ENCODE results near the gene RGS17.
A peak's percentile ranks its signal among the peaks of the same experiment; 100 is the strongest.

Gene RGS17

GRCh38 chr6:153167061-153167891 is 36.2 kb upstream of the RGS17 start:
- 0% methylated on average over 7 of the region's 9 CpGs for WGBS
- peak overlapping the region; percentile 93 for H2BK5ac ChIP-seq (ENCODE audit: low read depth, low read length, poor library complexity, severe bottlenecking)
- no peak overlapping the region for H3K4ac ChIP-seq (ENCODE audit: low read depth in 1 of 2, low read length in 2 of 2)
- no peak overlapping the region for H2BK15ac ChIP-seq (ENCODE audit: low read depth, poor library complexity, severe bottlenecking)
- peak overlapping the region in 1 of 2 experiments; percentile 52 for H3K18ac ChIP-seq (ENCODE audit: low read depth in 1 of 2, low read length in 2 of 2)
- H3K27ac ChIP-seq (ENCODE audit: low read length, poor library complexity, severe bottlenecking), result peak overlapping the region; percentile 97
- no peaks in the 10 kb centered on the region for H3K9me3 ChIP-seq (ENCODE audit: control insufficient read depth, low read length)
- H3K9ac ChIP-seq (ENCODE audit: low read length), result peak overlapping the region; percentile 94
- H3K4me1 ChIP-seq (ENCODE audit: control insufficient read depth, insufficient read depth, low read depth, low read length), result peaks cover 3% of the 10 kb centered on the region
- no peak overlapping the region for H2BK12ac ChIP-seq (ENCODE audit: low read length in 2 of 2)
- H3K4me2 ChIP-seq (ENCODE audit: low read length, poor library complexity, severe bottlenecking), result peak overlapping the region; percentile 26
- no peaks in the 10 kb centered on the region for H3K79me1 ChIP-seq (replicated peaks; ENCODE audit: low read length, poor library complexity, severe bottlenecking)
- no peak overlapping the region for H3K14ac ChIP-seq (ENCODE audit: low read length in 2 of 2)
- no peak overlapping the region for H4K8ac ChIP-seq (ENCODE audit: low read length)
- H4K91ac ChIP-seq (ENCODE audit: low read length), result no peak overlapping the region
- no peak overlapping the region for H3K23ac ChIP-seq (ENCODE audit: low read length in 2 of 2)
- H2BK120ac ChIP-seq (ENCODE audit: low read depth, low read length), result no peak overlapping the region
- no peak overlapping the region for H2AK5ac ChIP-seq (ENCODE audit: low read length, severe bottlenecking)
- H3K4me3 ChIP-seq (ENCODE audit: insufficient read depth in 1 of 2, low read depth in 1 of 2, low read length in 2 of 2), result peak overlapping the region in 1 of 2 experiments; percentile 54
- peak; percentile 84 for DNase-seq
- H2AFZ ChIP-seq (ENCODE audit: low read depth, low read length), result no peak overlapping the region
- H3K36me3 ChIP-seq (ENCODE audit: control insufficient read depth in 1 of 2, insufficient read depth in 2 of 2, low read depth in 1 of 2, low read length in 2 of 2), result no peaks in the 10 kb centered on the region
- no peaks in the 10 kb centered on the region for H3K27me3 ChIP-seq (ENCODE audit: control insufficient read depth in 1 of 2, insufficient read depth in 1 of 2, low read length in 2 of 2)

GRCh38 chr6:153162646-153163045 is 31.6 kb upstream of the RGS17 start:
- H3K18ac ChIP-seq (ENCODE audit: low read depth in 1 of 2, low read length in 2 of 2), result no peak overlapping the region
- no peak overlapping the region for H2AK5ac ChIP-seq (ENCODE audit: low read length, severe bottlenecking)
- no peak overlapping the region for H2BK5ac ChIP-seq (ENCODE audit: low read depth, low read length, poor library complexity, severe bottlenecking)
- H3K27me3 ChIP-seq (ENCODE audit: control insufficient read depth in 1 of 2, insufficient read depth in 1 of 2, low read length in 2 of 2), result no peaks in the 10 kb centered on the region
- no peak overlapping the region for H3K4me2 ChIP-seq (ENCODE audit: low read length, poor library complexity, severe bottlenecking)
- no peak overlapping the region for H2BK120ac ChIP-seq (ENCODE audit: low read depth, low read length)
- no peaks in the 10 kb centered on the region for H3K36me3 ChIP-seq (ENCODE audit: control insufficient read depth in 1 of 2, insufficient read depth in 2 of 2, low read depth in 1 of 2, low read length in 2 of 2)
- peak overlapping the region; percentile 34 for H3K9ac ChIP-seq (ENCODE audit: low read length)
- H3K9me3 ChIP-seq (ENCODE audit: control insufficient read depth, low read length), result no peaks in the 10 kb centered on the region
- DNase-seq, result peak; percentile 44
- H4K91ac ChIP-seq (ENCODE audit: low read length), result no peak overlapping the region
- no peaks in the 10 kb centered on the region for H3K4me1 ChIP-seq (ENCODE audit: control insufficient read depth, insufficient read depth, low read depth, low read length)
- no peak overlapping the region for H3K4me3 ChIP-seq (ENCODE audit: insufficient read depth in 1 of 2, low read depth in 1 of 2, low read length in 2 of 2)
- H2BK15ac ChIP-seq (ENCODE audit: low read depth, poor library complexity, severe bottlenecking), result no peak overlapping the region
- WGBS, result no CpG with 5 or more reads among the region's 2 CpGs
- no peak overlapping the region for H3K23ac ChIP-seq (ENCODE audit: low read length in 2 of 2)
- H4K8ac ChIP-seq (ENCODE audit: low read length), result no peak overlapping the region
- H2AFZ ChIP-seq (ENCODE audit: low read depth, low read length), result no peak overlapping the region
- no peak overlapping the region for H3K14ac ChIP-seq (ENCODE audit: low read length in 2 of 2)
- no peak overlapping the region for H3K27ac ChIP-seq (ENCODE audit: low read length, poor library complexity, severe bottlenecking)
- no peak overlapping the region for H3K4ac ChIP-seq (ENCODE audit: low read depth in 1 of 2, low read length in 2 of 2)
- no peak overlapping the region for H2BK12ac ChIP-seq (ENCODE audit: low read length in 2 of 2)
- H3K79me1 ChIP-seq (replicated peaks; ENCODE audit: low read length, poor library complexity, severe bottlenecking), result no peaks in the 10 kb centered on the region

DNA sequence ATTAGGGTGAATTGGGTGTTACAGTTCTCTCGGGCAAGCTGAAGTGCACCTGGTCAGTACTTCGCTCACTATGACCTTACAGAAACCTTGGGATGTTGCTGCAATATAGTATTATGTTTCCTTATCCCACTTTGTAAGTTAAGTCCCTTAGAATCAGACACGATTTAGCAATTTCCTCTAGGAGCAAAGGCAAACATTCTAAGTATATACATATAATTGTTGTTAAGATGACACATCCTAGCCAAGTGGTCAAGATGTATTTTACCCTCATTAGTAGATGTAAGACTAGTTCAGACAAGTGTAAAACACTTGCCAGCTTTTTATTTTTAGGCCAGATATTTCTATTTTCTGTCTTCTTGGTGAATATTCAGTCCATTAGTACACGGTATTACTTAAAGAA is 31.1 kb upstream of the RGS17 start:
- no CpG with 5 or more reads among the region's 4 CpGs for WGBS
- H2BK12ac ChIP-seq (ENCODE audit: low read length in 2 of 2), result no peak overlapping the region
- H3K14ac ChIP-seq (ENCODE audit: low read length in 2 of 2), result no peak overlapping the region
- no peak overlapping the region for H4K8ac ChIP-seq (ENCODE audit: low read length)
- H3K18ac ChIP-seq (ENCODE audit: low read depth in 1 of 2, low read length in 2 of 2), result peak overlapping the region in 1 of 2 experiments; percentile 73
- no peak overlapping the region for H3K4ac ChIP-seq (ENCODE audit: low read depth in 1 of 2, low read length in 2 of 2)
- H3K27ac ChIP-seq (ENCODE audit: low read length, poor library complexity, severe bottlenecking), result no peak overlapping the region
- H3K23ac ChIP-seq (ENCODE audit: low read length in 2 of 2), result no peak overlapping the region
- H2BK15ac ChIP-seq (ENCODE audit: low read depth, poor library complexity, severe bottlenecking), result no peak overlapping the region
- H2BK120ac ChIP-seq (ENCODE audit: low read depth, low read length), result no peak overlapping the region
- no peak overlapping the region for H2BK5ac ChIP-seq (ENCODE audit: low read depth, low read length, poor library complexity, severe bottlenecking)
- no peak overlapping the region for H2AFZ ChIP-seq (ENCODE audit: low read depth, low read length)
- peak overlapping the region; percentile 34 for H3K9ac ChIP-seq (ENCODE audit: low read length)
- H3K4me2 ChIP-seq (ENCODE audit: low read length, poor library complexity, severe bottlenecking), result no peak overlapping the region
- H3K27me3 ChIP-seq (ENCODE audit: control insufficient read depth in 1 of 2, insufficient read depth in 1 of 2, low read length in 2 of 2), result no peaks in the 10 kb centered on the region
- no peaks in the 10 kb centered on the region for H3K79me1 ChIP-seq (replicated peaks; ENCODE audit: low read length, poor library complexity, severe bottlenecking)
- DNase-seq, result peak; percentile 46
- no peaks in the 10 kb centered on the region for H3K36me3 ChIP-seq (ENCODE audit: control insufficient read depth in 1 of 2, insufficient read depth in 2 of 2, low read depth in 1 of 2, low read length in 2 of 2)
- no peak overlapping the region for H2AK5ac ChIP-seq (ENCODE audit: low read length, severe bottlenecking)
- no peaks in the 10 kb centered on the region for H3K9me3 ChIP-seq (ENCODE audit: control insufficient read depth, low read length)
- H3K4me3 ChIP-seq (ENCODE audit: insufficient read depth in 1 of 2, low read depth in 1 of 2, low read length in 2 of 2), result no peak overlapping the region
- H4K91ac ChIP-seq (ENCODE audit: low read length), result no peak overlapping the region
- no peaks in the 10 kb centered on the region for H3K4me1 ChIP-seq (ENCODE audit: control insufficient read depth, insufficient read depth, low read depth, low read length)

GRCh38 chr6:153160221-153160620 is 29.1 kb upstream of the RGS17 start:
- no peak overlapping the region for H2BK12ac ChIP-seq (ENCODE audit: low read length in 2 of 2)
- H3K9ac ChIP-seq (ENCODE audit: low read length), result no peak overlapping the region
- H4K8ac ChIP-seq (ENCODE audit: low read length), result no peak overlapping the region
- no peak overlapping the region for H3K4me3 ChIP-seq (ENCODE audit: insufficient read depth in 1 of 2, low read depth in 1 of 2, low read length in 2 of 2)
- no peaks in the 10 kb centered on the region for H3K9me3 ChIP-seq (ENCODE audit: control insufficient read depth, low read length)
- H4K91ac ChIP-seq (ENCODE audit: low read length), result no peak overlapping the region
- 88% methylated on average over 2 of the region's 2 CpGs for WGBS
- H2AK5ac ChIP-seq (ENCODE audit: low read length, severe bottlenecking), result no peak overlapping the region
- H3K18ac ChIP-seq (ENCODE audit: low read depth in 1 of 2, low read length in 2 of 2), result no peak overlapping the region
- H3K79me1 ChIP-seq (replicated peaks; ENCODE audit: low read length, poor library complexity, severe bottlenecking), result no peaks in the 10 kb centered on the region
- no peak overlapping the region for H2BK120ac ChIP-seq (ENCODE audit: low read depth, low read length)
- DNase-seq, result peak; percentile 28
- H3K4ac ChIP-seq (ENCODE audit: low read depth in 1 of 2, low read length in 2 of 2), result no peak overlapping the region
- no peak overlapping the region for H3K4me2 ChIP-seq (ENCODE audit: low read length, poor library complexity, severe bottlenecking)
- no peak overlapping the region for H3K14ac ChIP-seq (ENCODE audit: low read length in 2 of 2)
- no peak overlapping the region for H2BK5ac ChIP-seq (ENCODE audit: low read depth, low read length, poor library complexity, severe bottlenecking)
- no peaks in the 10 kb centered on the region for H3K36me3 ChIP-seq (ENCODE audit: control insufficient read depth in 1 of 2, insufficient read depth in 2 of 2, low read depth in 1 of 2, low read length in 2 of 2)
- no peaks in the 10 kb centered on the region for H3K27me3 ChIP-seq (ENCODE audit: control insufficient read depth in 1 of 2, insufficient read depth in 1 of 2, low read length in 2 of 2)
- H3K27ac ChIP-seq (ENCODE audit: low read length, poor library complexity, severe bottlenecking), result no peak overlapping the region
- H2BK15ac ChIP-seq (ENCODE audit: low read depth, poor library complexity, severe bottlenecking), result no peak overlapping the region
- no peak overlapping the region for H3K23ac ChIP-seq (ENCODE audit: low read length in 2 of 2)
- no peak overlapping the region for H2AFZ ChIP-seq (ENCODE audit: low read depth, low read length)
- H3K4me1 ChIP-seq (ENCODE audit: control insufficient read depth, insufficient read depth, low read depth, low read length), result no peaks in the 10 kb centered on the region

All from mesenchymal stem cell (in vitro differentiated cells and primary cell).